ENCODE measurements around the gene SKIC2. TPM values are rescaled to one million over a fixed set of nuclear protein-coding genes. Genes with fewer than 3 reads are reported as not detected.

Gene SKIC2
- total RNA-seq, 1 donor from 2014 or later: 21.0 TPM

DNA sequence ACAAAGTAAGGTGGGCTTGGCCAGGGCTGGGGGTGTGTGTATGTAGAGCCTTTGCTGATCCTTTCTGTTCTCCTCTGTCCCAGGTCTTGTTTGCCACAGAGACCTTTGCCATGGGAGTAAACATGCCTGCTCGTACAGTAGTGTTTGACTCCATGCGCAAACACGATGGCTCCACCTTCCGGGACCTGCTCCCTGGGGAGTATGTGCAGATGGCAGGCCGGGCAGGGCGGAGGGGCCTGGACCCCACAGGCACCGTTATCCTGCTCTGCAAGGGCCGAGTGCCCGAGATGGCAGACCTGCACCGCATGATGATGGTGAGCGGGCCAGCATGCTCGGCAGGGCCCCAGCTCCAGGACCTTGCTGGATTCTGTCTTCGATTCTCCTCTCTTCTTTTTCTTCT lies 6.7 kb downstream of the SKIC2 start:
- peaks cover 41% of the 10 kb centered on the region for H3K36me3 Mint-ChIP-seq
- no peaks in the 10 kb centered on the region for H3K4me1 ChIP-seq

DNA sequence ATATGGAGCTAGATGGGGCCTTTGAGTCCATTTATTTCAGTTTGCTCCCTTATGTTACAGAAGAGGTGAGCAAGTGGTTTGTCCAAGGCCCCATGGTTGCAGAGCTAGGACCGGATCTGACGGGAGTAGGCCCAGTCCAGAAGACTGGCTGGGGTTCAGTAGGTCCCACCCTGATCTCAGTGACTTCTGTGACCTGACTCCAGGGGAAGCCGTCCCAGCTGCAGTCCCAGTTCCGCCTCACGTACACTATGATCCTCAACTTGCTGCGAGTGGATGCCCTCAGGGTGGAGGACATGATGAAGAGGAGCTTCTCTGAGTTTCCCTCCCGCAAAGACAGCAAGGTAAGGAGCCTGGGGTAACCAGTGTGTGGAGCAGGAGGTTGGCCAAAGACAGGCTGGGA lies 7.5 kb downstream of the SKIC2 start:
- Histone ChIP-seq H3F3A (ENCODE audit: low read depth) (peaks cover 12% of the 10 kb centered on the region), H3K9me3 (ENCODE audit: low read depth) (no peaks in the 10 kb centered on the region), H3K4me2 (no peak overlapping the region), H3K9ac (no peak overlapping the region), H3K4me1 (peaks cover 6% of the 10 kb centered on the region), H3K79me2 (ENCODE audit: low read depth) (peaks cover 8% of the 10 kb centered on the region), H2AFZ (replicated peaks) (no peak overlapping the region), H4K20me1 (ENCODE audit: low read depth) (no peaks in the 10 kb centered on the region), H3K36me3 (no peaks in the 10 kb centered on the region), H3K27me3 (no peaks in the 10 kb centered on the region), H3K4me3 (no peak overlapping the region), H3K27ac (no peak overlapping the region)
- Mint-ChIP-seq H3K9me3 (no peaks in the 10 kb centered on the region), H3K4me3 (no peak overlapping the region), H3K27ac (no peak overlapping the region), H3K4me1 (peaks cover 7% of the 10 kb centered on the region), H3K36me3 (peaks cover 41% of the 10 kb centered on the region), H3K27me3 (ENCODE audit: insufficient read depth, low read depth) (peaks cover 5% of the 10 kb centered on the region)
- no peak for TF ChIP-seq EZH2phosphoT487 (IDR thresholded peaks at IDR 0.05)
- TF ChIP-seq, protein P1, sequence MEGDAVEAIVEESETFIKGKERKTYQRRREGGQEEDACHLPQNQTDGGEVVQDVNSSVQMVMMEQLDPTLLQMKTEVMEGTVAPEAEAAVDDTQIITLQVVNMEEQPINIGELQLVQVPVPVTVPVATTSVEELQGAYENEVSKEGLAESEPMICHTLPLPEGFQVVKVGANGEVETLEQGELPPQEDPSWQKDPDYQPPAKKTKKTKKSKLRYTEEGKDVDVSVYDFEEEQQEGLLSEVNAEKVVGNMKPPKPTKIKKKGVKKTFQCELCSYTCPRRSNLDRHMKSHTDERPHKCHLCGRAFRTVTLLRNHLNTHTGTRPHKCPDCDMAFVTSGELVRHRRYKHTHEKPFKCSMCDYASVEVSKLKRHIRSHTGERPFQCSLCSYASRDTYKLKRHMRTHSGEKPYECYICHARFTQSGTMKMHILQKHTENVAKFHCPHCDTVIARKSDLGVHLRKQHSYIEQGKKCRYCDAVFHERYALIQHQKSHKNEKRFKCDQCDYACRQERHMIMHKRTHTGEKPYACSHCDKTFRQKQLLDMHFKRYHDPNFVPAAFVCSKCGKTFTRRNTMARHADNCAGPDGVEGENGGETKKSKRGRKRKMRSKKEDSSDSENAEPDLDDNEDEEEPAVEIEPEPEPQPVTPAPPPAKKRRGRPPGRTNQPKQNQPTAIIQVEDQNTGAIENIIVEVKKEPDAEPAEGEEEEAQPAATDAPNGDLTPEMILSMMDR (IDR thresholded peaks at IDR 0.05): no peak
- no peak for TF ChIP-seq EZH2 (IDR thresholded peaks at IDR 0.05)
- no peak for DNase-seq (ENCODE audit: low spot score)

More for the DNA sequence above, 6.7 kb downstream of the SKIC2 start:
- H4K20me1 ChIP-seq (ENCODE audit: low read depth): no peaks in the 10 kb centered on the region
- H3K4me1 Mint-ChIP-seq: peaks cover 9% of the 10 kb centered on the region
- H3K36me3 ChIP-seq: no peaks in the 10 kb centered on the region
- H3K9ac ChIP-seq: no peak overlapping the region
- no peak overlapping the region for H3K4me3 ChIP-seq
- DNase-seq (ENCODE audit: low spot score): no peak
- peaks cover 4% of the 10 kb centered on the region for H3F3A ChIP-seq (ENCODE audit: low read depth)
- H3K4me2 ChIP-seq: no peak overlapping the region
- H3K4me3 Mint-ChIP-seq: no peak overlapping the region
- no peaks in the 10 kb centered on the region for H3K9me3 Mint-ChIP-seq
- H3K27me3 ChIP-seq: no peaks in the 10 kb centered on the region
- no peak overlapping the region for H2AFZ ChIP-seq (replicated peaks)
- no peak overlapping the region for H3K27ac Mint-ChIP-seq
- H3K9me3 ChIP-seq (ENCODE audit: low read depth): no peaks in the 10 kb centered on the region
- no peak overlapping the region for H3K27ac ChIP-seq
- peaks cover 3% of the 10 kb centered on the region for H3K27me3 Mint-ChIP-seq (ENCODE audit: insufficient read depth, low read depth)
- TF ChIP-seq, protein P1 (IDR thresholded peaks at IDR 0.05): no peak
- TF ChIP-seq EZH2 (IDR thresholded peaks at IDR 0.05): no peak
- TF ChIP-seq EZH2phosphoT487 (IDR thresholded peaks at IDR 0.05): no peak
- H3K79me2 ChIP-seq (ENCODE audit: low read depth): no peaks in the 10 kb centered on the region

DNA sequence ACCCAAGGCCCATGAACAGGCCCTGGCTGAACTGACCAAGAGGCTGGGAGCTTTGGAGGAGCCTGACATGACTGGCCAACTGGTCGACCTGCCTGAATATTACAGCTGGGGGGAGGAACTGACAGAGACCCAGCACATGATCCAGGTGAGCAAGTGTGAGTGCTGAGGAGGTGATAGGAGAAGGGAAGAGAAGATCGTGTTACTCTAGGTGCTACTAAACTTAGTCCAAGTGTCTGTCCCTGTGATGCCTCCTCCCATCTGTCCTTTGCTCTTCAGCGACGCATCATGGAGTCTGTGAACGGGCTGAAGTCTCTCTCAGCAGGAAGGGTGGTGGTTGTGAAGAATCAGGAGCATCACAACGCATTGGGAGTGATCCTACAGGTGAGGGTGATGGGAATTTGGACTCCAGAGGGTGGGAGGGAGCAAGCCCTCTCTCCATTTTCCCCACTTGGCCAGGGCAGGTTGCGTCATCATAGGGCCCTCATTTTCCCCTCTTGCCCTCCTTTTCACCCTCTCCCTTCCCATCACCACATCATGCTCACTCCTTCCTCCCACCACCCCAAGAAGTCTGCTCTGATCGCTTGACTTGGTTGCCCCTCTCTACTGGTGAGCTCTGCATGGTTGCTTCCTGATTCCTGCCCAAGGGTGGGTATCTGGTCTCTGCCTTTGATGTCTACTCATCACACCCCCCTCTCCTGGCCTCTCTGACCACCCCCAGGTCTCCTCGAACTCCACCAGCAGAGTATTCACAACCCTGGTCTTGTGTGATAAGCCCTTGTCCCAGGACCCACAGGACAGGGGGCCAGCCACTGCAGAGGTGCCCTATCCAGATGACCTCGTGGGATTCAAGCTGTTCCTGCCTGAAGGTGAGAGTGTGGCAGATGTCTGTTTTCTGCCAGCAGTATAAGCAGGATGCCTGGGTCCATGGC lies 8.3 kb downstream of the SKIC2 start:
- H3K4me1 Mint-ChIP-seq: peaks cover 10% of the 10 kb centered on the region
- H2AFZ ChIP-seq (replicated peaks): no peak overlapping the region
- no peaks in the 10 kb centered on the region for H3K9me3 Mint-ChIP-seq
- no peak overlapping the region for H3K27ac Mint-ChIP-seq
- no peak overlapping the region for H3K4me2 ChIP-seq
- no peaks in the 10 kb centered on the region for H3K36me3 ChIP-seq
- H3K27me3 Mint-ChIP-seq (ENCODE audit: insufficient read depth, low read depth): peaks cover 7% of the 10 kb centered on the region
- H4K20me1 ChIP-seq (ENCODE audit: low read depth): no peaks in the 10 kb centered on the region
- no peaks in the 10 kb centered on the region for H3K27me3 ChIP-seq
- TF ChIP-seq EZH2phosphoT487 (IDR thresholded peaks at IDR 0.05): no peak
- TF ChIP-seq EZH2 (IDR thresholded peaks at IDR 0.05): no peak
- peaks cover 7% of the 10 kb centered on the region for H3K4me1 ChIP-seq
- DNase-seq (ENCODE audit: low spot score): no peak
- peaks cover 17% of the 10 kb centered on the region for H3F3A ChIP-seq (ENCODE audit: low read depth)
- H3K36me3 Mint-ChIP-seq: peaks cover 36% of the 10 kb centered on the region
- no peak overlapping the region for H3K27ac ChIP-seq
- no peaks in the 10 kb centered on the region for H3K9me3 ChIP-seq (ENCODE audit: low read depth)
- H3K4me3 ChIP-seq: no peak overlapping the region
- no peak overlapping the region for H3K9ac ChIP-seq
- peaks cover 10% of the 10 kb centered on the region for H3K79me2 ChIP-seq (ENCODE audit: low read depth)
- H3K4me3 Mint-ChIP-seq: peak overlapping the region; percentile 55

DNA sequence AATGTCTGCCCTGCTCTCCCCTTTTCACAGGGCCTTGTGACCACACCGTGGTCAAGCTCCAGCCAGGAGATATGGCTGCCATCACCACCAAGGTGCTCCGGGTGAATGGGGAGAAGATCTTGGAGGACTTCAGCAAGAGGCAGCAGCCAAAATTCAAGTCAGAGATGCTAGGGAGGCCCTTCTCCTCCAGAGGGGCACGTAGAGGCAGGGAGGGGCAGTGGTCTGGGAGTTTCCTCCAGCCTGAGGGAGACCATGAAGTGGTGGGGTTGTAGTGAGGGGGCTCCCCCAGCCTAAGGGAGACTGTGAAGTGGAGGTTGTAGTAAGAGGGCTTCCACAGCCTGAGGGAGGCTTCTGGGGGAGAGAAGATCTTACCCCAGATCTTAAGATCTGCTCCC lies 8.9 kb downstream of the SKIC2 start:
- H3K27me3 Mint-ChIP-seq (ENCODE audit: insufficient read depth, low read depth): peaks cover 7% of the 10 kb centered on the region
- H3K27me3 ChIP-seq: no peaks in the 10 kb centered on the region
- H3K4me2 ChIP-seq: no peak overlapping the region
- H3K36me3 Mint-ChIP-seq: peaks cover 31% of the 10 kb centered on the region
- no peak overlapping the region for H3K27ac ChIP-seq
- no peaks in the 10 kb centered on the region for H4K20me1 ChIP-seq (ENCODE audit: low read depth)
- peaks cover 14% of the 10 kb centered on the region for H3K4me1 Mint-ChIP-seq
- peaks cover 7% of the 10 kb centered on the region for H3K4me1 ChIP-seq
- TF ChIP-seq EZH2 (IDR thresholded peaks at IDR 0.05) (no peak), EZH2phosphoT487 (IDR thresholded peaks at IDR 0.05) (no peak)
- TF ChIP-seq, protein P1 (IDR thresholded peaks at IDR 0.05): no peak
- no peak for DNase-seq (ENCODE audit: low spot score)
- H3K79me2 ChIP-seq (ENCODE audit: low read depth): peaks cover 13% of the 10 kb centered on the region
- peaks cover 23% of the 10 kb centered on the region for H3F3A ChIP-seq (ENCODE audit: low read depth)
- H3K27ac Mint-ChIP-seq: no peak overlapping the region
- H3K9me3 Mint-ChIP-seq: no peaks in the 10 kb centered on the region
- no peak overlapping the region for H3K9ac ChIP-seq
- H2AFZ ChIP-seq (replicated peaks): no peak overlapping the region
- no peaks in the 10 kb centered on the region for H3K36me3 ChIP-seq
- no peak overlapping the region for H3K4me3 ChIP-seq
- H3K9me3 ChIP-seq (ENCODE audit: low read depth): no peaks in the 10 kb centered on the region
- no peak overlapping the region for H3K4me3 Mint-ChIP-seq
